Cortex of kidney (tissue), 1 donor: ENCODE results near the gene USP4.
"Not testable (repeated sequence)": the region's sequence is repeated elsewhere in the genome, so short reads cannot be mapped to it uniquely, and the experiment has no call there.

Experiments
- DNase-seq: peaks from one replicate; lab custom pipeline; 2025; lab: John Stamatoyannopoulos, UW

Gene USP4

GRCh38 chr3:49339941-49340800 is at the start of gene USP4:
TSS of gene USP4 (minus strand) at chr3:49340053. CDS start at chr3:49340024, 29 bp downstream.
- no peak for DNase-seq

- no peak for DNase-seq
These were observed 49.4 kb upstream of the USP4 start for GRCh38 chr3:49389297-49389696.

- DNase-seq, result no peak
These were observed 48.5 kb upstream of the USP4 start for GRCh38 chr3:49388289-49388820.

DNA sequence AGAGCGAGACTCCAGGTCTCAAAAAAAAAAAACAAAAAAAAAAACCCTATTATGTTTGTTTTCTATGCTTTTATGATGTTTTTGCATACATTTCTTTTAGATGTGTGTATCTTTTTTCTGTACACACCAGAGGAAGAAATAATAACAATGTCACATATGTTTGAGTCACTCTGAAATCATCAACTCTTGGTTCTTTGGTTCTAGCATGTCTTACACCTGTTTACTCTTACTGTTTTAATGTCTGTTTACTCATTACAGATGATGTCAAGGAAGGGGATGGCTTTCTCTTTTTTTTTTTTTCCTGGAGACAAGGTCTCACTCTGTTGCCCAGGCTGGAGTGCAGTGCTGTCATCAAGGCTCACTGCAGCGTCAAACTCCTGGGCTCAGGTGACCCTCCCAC is 47.9 kb upstream of the USP4 start:
- DNase-seq, result no peak

DNA sequence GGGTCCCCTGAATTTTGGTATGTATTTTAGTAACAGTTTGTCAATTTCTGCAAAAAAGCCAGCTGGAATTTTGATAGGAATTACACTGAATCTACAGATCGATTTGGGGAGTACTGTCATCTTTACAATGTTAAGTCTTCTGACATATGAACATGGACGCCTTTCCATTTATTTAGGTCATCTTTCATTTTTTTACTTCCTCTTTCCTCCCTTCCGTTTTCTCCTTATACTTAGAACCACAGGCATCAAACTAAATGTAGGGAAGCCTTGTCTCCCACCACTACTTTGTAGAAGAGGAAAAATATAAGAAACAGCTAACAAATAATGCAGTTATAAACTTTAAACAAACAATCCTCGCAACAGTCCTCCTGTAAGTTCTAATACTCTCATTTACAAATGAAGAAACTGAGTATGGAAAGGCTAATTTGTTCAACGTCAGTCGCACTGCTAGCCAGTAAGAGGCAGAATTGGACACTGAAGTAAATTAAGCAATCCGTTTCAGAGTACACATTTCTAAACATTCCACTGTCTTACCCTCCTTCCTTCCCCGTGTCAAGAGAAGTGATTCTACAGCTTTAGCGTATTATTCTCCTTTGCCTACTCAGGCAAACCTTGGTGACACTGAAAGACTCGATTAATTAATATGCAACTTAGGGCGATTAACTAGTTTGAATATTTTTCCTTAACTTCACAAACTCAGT is 46.4 kb upstream of the USP4 start:
- DNase-seq, result no peak

GRCh38 chr3:49385617-49386016 is 45.8 kb upstream of the USP4 start:
- DNase-seq, result no peak

GRCh38 chr3:49383387-49383786 is 43.5 kb upstream of the USP4 start:
- no peak for DNase-seq

GRCh38 chr3:49378249-49378895 is 38.5 kb upstream of the USP4 start:
- no peak for DNase-seq

- DNase-seq, result no peak
These were observed 37.6 kb upstream of the USP4 start for GRCh38 chr3:49377483-49377882.

DNA sequence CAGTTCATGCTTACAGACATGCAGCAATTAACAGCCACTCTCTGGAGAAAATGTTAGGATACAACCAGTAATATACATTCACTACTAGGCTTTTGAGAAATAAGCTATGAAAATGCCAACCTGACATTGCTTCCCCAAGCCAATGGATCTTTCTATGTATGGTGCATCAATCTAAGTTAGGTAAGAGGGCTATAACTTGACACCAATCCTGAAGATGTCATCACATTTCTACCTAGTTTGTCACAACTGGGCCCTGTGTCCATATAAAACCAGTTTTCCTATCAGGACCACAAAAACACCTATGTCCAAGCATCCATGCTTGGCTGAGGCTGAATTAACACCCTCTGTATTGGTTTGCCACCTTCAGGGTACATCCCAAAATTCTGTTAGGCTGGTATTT is 32.1 kb upstream of the USP4 start:
- DNase-seq, result no peak

DNA sequence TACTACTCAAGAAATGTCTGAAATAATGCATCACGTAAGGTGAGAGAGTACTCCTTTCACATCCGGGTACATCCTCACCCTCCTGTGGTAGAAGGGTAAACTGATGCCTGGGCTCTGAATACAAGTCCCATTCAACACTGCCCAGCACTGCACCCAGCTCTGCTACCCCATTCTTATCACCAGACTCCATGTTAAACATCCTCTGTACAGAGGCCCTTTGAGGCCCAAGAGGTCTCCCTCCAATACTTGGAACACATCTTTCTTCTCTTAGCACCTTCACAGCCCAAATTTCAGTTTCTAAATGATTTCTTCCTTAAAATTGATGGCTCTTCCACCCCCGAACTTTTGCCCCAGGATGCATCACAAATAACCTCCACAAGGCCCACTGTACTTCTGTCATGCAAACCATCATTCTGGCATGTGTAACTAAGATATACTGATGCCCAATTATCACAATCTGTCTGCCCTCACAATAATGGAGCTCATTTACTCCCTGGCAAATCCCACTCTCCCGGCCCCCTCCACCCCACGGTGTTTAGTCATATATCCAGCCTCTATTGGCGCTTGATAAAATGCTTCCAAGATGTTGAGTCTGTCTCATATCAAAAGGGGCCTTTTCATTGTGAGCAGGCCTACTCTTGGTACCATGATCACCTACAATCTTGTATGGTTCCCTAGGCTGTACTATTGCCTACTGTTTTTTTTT is 30.9 kb upstream of the USP4 start:
- no peak for DNase-seq

- DNase-seq, result no peak
These were observed 22.7 kb upstream of the USP4 start for GRCh38 chr3:49362561-49362960.

GRCh38 chr3:49359623-49360022 is 19.8 kb upstream of the USP4 start:
- no peak for DNase-seq

- DNase-seq, result no peak
These were observed 19.0 kb upstream of the USP4 start for GRCh38 chr3:49358884-49359225.

GRCh38 chr3:49358217-49358883 is 18.5 kb upstream of the USP4 start, which contains the start of gene GPX1:
TSS of gene GPX1 (minus strand) at chr3:49358353. CDS start at chr3:49358278, 75 bp downstream.
- peak; percentile 46 for DNase-seq

- not testable (repeated sequence) for DNase-seq
These were observed 17.8 kb upstream of the USP4 start for GRCh38 chr3:49357443-49358216.

DNA sequence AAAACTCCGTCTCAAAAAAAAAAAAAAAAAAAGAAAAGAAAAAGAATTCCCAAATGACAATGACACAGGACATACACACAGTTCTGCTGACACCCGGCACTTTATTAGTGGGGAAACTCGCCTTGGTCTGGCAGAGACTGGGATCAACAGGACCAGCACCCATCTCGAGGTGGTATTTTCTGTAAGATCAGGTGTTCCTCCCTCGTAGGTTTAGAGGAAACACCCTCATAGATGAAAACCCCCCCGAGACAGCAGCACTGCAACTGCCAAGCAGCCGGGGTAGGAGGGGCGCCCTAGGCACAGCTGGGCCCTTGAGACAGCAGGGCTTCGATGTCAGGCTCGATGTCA is 17.2 kb upstream of the USP4 start:
- not testable (repeated sequence) for DNase-seq

- no peak for DNase-seq
These were observed 13.1 kb upstream of the USP4 start for GRCh38 chr3:49352890-49353421.

GRCh38 chr3:49352281-49352680 is 12.4 kb upstream of the USP4 start:
- DNase-seq, result no peak

DNA sequence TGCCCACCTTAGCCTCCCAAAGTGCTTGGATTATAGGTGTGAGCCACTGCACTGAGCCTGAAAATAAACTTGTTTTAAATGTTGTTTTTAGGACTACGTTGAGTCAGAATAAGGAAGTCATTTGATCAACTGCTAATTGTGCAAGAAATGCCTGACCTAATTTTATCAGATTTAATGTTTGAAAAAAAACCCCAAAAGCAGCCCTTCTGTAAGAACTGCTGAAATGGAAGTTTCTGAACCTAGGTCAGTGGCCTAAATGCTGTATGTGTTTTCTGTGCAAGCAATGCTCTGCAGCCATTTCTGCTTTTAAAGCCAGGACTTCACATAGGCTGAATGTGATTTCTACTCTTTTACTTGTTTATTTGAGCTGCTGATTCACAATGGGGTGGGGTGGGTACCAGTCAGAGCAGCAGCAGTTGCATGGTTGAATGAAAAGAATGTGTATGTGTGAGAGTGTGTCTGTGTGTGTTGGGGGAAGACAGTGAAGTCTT is 11.7 kb upstream of the USP4 start:
- DNase-seq, result no peak
